Osteocyte (in vitro differentiated cells): ENCODE measurements around the gene DNAAF5. TPM values are rescaled to one million over a fixed set of nuclear protein-coding genes. Genes with fewer than 3 reads are reported as not detected.

ENCODE experiments used
- DNase-seq: peaks from one replicate; pipeline ENCODE4 v3.0.0; 2021; ENCODE audit warnings: mixed read lengths; ENCODE audit not compliant: unreplicated experiment; ENCODE audit errors: extremely low spot score
- H3K27ac Mint-ChIP-seq: one replicate; pipeline ENCODE4 v1.8.0; 2021; ENCODE audit warnings: mild to moderate bottlenecking, mixed read lengths; ENCODE audit not compliant: unreplicated experiment
- H3K27me3 Mint-ChIP-seq: one replicate; pipeline ENCODE4 v1.8.0; 2021; ENCODE audit warnings: mixed read lengths; ENCODE audit not compliant: unreplicated experiment
- H3K36me3 Mint-ChIP-seq: one replicate; pipeline ENCODE4 v1.8.0; 2021; ENCODE audit warnings: mixed read lengths; ENCODE audit not compliant: unreplicated experiment
- H3K4me1 Mint-ChIP-seq: one replicate; pipeline ENCODE4 v1.8.0; 2021; ENCODE audit warnings: mixed read lengths; ENCODE audit not compliant: unreplicated experiment
- H3K4me3 Mint-ChIP-seq: one replicate; pipeline ENCODE4 v1.8.0; 2021; ENCODE audit warnings: mild to moderate bottlenecking, moderate library complexity, mixed read lengths; ENCODE audit not compliant: unreplicated experiment
- H3K9me3 Mint-ChIP-seq: one replicate; pipeline ENCODE4 v1.8.0; 2021; ENCODE audit warnings: mixed read lengths; ENCODE audit not compliant: unreplicated experiment
- CTCF ChIP-seq: fragments of 200-600 bp; sonication (generic); IDR thresholded peaks from 2 replicates; pipeline ENCODE4 v1.5.0; 2021; ENCODE audit warnings: antibody characterized with exemption, mild to moderate bottlenecking, moderate library complexity
- total RNA-seq: library from RNA; stranded (reverse); gene quantifications from 2 replicates; pipeline ENCODE4 v1.2.1, GENCODE V29; 2021

The DNAAF5 gene
- total RNA-seq, 1 donor from 2014 or later: 28.1 TPM

- H3K27me3 Mint-ChIP-seq: no peaks in the 10 kb centered on the region
- no peak overlapping the region for H3K4me3 Mint-ChIP-seq
- H3K27ac Mint-ChIP-seq: no peak overlapping the region
- DNase-seq: no peak
- TF ChIP-seq CTCF: no peak
- H3K9me3 Mint-ChIP-seq: peaks cover 11% of the 10 kb centered on the region
- H3K4me1 Mint-ChIP-seq: no peaks in the 10 kb centered on the region
- H3K36me3 Mint-ChIP-seq: peaks cover under 1% of the 10 kb centered on the region
These were observed 9.9 kb upstream of the DNAAF5 start for GRCh38 chr7:716636-717035.

DNA sequence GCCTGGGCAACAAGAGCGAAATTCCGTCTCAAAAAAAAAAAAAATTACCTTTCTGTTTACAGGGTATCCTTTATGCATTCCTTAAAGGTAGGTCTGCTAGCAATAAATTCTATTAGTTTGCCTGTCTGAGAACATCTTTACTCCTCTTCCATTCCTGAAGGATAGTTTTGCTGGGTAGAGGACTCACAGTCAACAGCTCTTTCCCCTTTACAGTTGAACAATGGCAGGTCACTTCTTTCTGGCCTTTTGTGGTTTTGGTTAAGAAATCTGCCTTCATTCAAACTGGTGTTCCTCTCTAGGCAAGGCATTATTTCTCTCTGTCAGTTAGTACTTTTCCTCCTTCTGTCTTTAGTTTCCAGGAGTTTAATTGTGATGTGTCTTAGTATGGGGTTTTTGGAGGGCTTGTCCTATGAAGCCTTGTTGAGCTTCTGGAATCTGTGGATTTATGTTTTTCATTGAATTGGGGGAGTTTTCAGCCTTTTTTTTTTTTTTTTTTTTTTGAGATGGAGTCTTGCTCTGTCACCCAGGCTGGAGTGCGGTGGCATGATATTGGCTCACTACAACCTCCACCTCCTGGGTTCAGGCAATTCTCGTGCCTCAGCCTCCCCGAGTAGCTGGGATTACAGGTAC is 4.8 kb upstream of the DNAAF5 start:
- Mint-ChIP-seq H3K27me3 (no peaks in the 10 kb centered on the region), H3K9me3 (peaks cover 15% of the 10 kb centered on the region), H3K4me3 (no peak overlapping the region), H3K36me3 (peaks cover 9% of the 10 kb centered on the region), H3K4me1 (peaks cover 7% of the 10 kb centered on the region), H3K27ac (no peak overlapping the region)
- DNase-seq: no peak
- no peak for TF ChIP-seq CTCF

GRCh38 chr7:723541-723940 is 3.0 kb upstream of the DNAAF5 start:
- DNase-seq: no peak
- H3K4me1 Mint-ChIP-seq: peaks cover 16% of the 10 kb centered on the region
- peaks cover 9% of the 10 kb centered on the region for H3K36me3 Mint-ChIP-seq
- no peak for TF ChIP-seq CTCF
- H3K27me3 Mint-ChIP-seq: no peaks in the 10 kb centered on the region
- H3K27ac Mint-ChIP-seq: no peak overlapping the region
- H3K4me3 Mint-ChIP-seq: no peak overlapping the region
- peaks cover 14% of the 10 kb centered on the region for H3K9me3 Mint-ChIP-seq

GRCh38 chr7:724298-724697 is 2.2 kb upstream of the DNAAF5 start:
- DNase-seq: no peak
- H3K9me3 Mint-ChIP-seq: peaks cover 11% of the 10 kb centered on the region
- H3K27me3 Mint-ChIP-seq: no peaks in the 10 kb centered on the region
- no peak for TF ChIP-seq CTCF
- peaks cover 16% of the 10 kb centered on the region for H3K4me1 Mint-ChIP-seq
- no peak overlapping the region for H3K4me3 Mint-ChIP-seq
- H3K36me3 Mint-ChIP-seq: peaks cover 9% of the 10 kb centered on the region
- H3K27ac Mint-ChIP-seq: no peak overlapping the region

DNA sequence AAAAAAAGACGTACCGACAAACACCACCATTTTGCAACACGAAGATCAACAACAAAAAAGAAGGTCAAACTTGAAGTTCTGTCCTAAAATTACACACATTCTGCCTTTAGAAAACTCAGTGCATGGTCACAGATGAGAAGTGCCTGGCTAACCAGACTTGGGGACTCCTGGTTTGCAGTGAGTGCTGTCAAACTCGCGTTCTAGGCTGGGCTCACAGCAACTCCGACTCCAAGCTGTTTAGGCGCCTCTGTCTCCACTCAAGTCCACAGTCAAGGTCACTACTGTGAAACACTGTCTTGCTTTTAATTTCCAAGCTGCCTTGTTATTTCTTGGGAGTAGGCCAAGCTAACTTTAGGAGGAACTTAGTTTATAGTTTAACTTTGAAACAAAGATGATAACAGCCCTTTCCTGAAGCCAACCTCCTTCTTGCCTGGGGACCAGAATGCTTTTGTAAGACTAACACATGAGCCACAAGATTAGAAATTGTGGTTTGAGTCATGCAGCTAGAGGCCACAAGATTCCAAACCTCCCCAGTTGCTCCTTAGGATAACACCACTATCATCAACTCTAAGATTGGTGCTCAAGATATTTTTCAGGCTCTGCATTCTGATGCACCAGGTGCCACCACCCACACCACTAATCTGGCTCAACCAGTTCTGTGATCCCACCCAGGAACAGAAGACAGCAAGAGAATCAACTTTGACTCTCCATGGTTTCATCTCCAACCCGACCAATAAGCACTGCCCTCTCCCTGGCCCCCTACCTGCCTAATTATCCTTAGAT is 1.1 kb upstream of the DNAAF5 start:
- Mint-ChIP-seq H3K4me3 (peak overlapping the region; percentile 65), H3K9me3 (peaks cover 11% of the 10 kb centered on the region), H3K27me3 (no peaks in the 10 kb centered on the region), H3K4me1 (peaks cover 16% of the 10 kb centered on the region), H3K36me3 (peaks cover 9% of the 10 kb centered on the region), H3K27ac (peak overlapping the region; percentile 31)
- no peak for DNase-seq
- no peak for TF ChIP-seq CTCF
